Nephron (organoid): ENCODE data around the gene RHOBTB1.
"Not testable (repeated sequence)": the region's sequence is repeated elsewhere in the genome, so short reads cannot be mapped to it uniquely, and the experiment has no call there.

Experiments
- H3K27ac Mint-ChIP-seq, 3 experiments: 2 replicates each; pipeline ENCODE4 v1.8.0; 2020; ENCODE audit warnings: mixed read lengths in 3 of 3, mild to moderate bottlenecking in 2 of 3, moderate library complexity in 1 of 3
- H3K27me3 Mint-ChIP-seq: 2 replicates; pipeline ENCODE4 v1.8.0; 2021; ENCODE audit warnings: low read depth, mild to moderate bottlenecking, moderate library complexity, mixed read lengths
- H3K36me3 Mint-ChIP-seq: 2 replicates; pipeline ENCODE4 v1.8.0; 2020; ENCODE audit warnings: low read depth, mixed read lengths
- H3K4me1 Mint-ChIP-seq: 2 replicates; pipeline ENCODE4 v1.8.0; 2020; ENCODE audit warnings: mixed read lengths
- H3K4me3 Mint-ChIP-seq, 3 experiments: 2 replicates each; pipeline ENCODE4 v1.8.0; 2020; ENCODE audit warnings: mild to moderate bottlenecking in 3 of 3, mixed read lengths in 3 of 3, moderate library complexity in 2 of 3
- H3K9me3 Mint-ChIP-seq: 2 replicates; pipeline ENCODE4 v1.8.0; 2020; ENCODE audit warnings: mixed read lengths
- TF ChIP-seq, protein P1 (sequence below), 3 experiments: fragments of 200-600 bp; sonication (generic); IDR thresholded peaks; one replicate each; pipeline ENCODE4 v1.5.0; 2021; ENCODE audit warnings: antibody characterized with exemption in 3 of 3; ENCODE audit not compliant: unreplicated experiment in 3 of 3

The RHOBTB1 gene

DNA sequence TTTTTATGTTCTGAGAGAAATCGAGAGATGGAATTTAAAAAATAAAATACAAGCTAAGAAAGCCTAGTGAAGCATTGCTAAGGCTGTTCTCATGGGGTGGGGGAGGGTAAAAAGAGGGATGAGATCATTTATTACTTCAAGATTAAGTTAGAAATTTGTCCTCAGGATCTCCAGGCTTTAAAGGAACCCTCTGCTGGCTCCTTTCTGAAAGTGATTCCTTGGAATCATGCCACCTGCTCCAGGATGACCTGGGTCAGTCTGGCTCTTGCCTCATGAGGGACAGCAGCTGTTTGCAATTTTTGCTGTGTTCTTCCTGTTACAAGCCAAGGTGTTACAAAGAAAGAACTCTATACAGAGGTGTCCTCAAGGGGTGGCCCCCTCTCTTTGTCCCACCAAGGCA is 95.9 kb downstream of the RHOBTB1 start:
- TF ChIP-seq, protein P1, sequence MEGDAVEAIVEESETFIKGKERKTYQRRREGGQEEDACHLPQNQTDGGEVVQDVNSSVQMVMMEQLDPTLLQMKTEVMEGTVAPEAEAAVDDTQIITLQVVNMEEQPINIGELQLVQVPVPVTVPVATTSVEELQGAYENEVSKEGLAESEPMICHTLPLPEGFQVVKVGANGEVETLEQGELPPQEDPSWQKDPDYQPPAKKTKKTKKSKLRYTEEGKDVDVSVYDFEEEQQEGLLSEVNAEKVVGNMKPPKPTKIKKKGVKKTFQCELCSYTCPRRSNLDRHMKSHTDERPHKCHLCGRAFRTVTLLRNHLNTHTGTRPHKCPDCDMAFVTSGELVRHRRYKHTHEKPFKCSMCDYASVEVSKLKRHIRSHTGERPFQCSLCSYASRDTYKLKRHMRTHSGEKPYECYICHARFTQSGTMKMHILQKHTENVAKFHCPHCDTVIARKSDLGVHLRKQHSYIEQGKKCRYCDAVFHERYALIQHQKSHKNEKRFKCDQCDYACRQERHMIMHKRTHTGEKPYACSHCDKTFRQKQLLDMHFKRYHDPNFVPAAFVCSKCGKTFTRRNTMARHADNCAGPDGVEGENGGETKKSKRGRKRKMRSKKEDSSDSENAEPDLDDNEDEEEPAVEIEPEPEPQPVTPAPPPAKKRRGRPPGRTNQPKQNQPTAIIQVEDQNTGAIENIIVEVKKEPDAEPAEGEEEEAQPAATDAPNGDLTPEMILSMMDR (IDR thresholded peaks at IDR 0.05; ENCODE audit: unreplicated experiment in 3 of 3): peak in 1 of 3 experiments; percentile 14
- Mint-ChIP-seq H3K4me3 (peak overlapping the region in 1 of 3 experiments; percentile 19), H3K27ac (peak overlapping the region; percentile 65 to 90 (median 86)), H3K36me3 (no peaks in the 10 kb centered on the region), H3K9me3 (peaks cover 6% of the 10 kb centered on the region), H3K27me3 (no peaks in the 10 kb centered on the region), H3K4me1 (peaks cover 16% of the 10 kb centered on the region)

DNA sequence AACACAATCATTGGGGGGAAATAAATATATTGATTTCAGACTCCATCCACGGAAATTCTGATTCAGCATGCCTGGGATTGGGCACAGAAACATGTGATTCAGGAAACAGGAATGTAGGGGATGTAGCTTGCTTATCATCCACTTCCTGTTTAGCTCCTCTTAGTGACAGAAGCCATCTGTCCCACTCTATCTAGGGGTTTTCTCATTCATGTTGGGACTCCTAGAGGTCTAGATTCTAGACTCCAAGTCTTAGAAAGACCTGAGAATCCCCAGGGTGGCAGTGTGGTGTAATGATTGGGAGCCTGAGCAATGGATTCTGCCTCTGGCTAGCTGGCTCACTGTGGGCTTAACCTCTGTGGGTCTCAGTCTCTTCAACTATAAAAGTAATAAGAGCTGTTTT is 97.8 kb downstream of the RHOBTB1 start:
- peaks cover 16% of the 10 kb centered on the region for H3K4me1 Mint-ChIP-seq
- H3K9me3 Mint-ChIP-seq: peaks cover 6% of the 10 kb centered on the region
- H3K4me3 Mint-ChIP-seq: no peak overlapping the region
- TF ChIP-seq, protein P1 (IDR thresholded peaks at IDR 0.05; ENCODE audit: unreplicated experiment in 3 of 3): no peak
- no peaks in the 10 kb centered on the region for H3K27me3 Mint-ChIP-seq
- H3K36me3 Mint-ChIP-seq: no peaks in the 10 kb centered on the region
- no peak overlapping the region for H3K27ac Mint-ChIP-seq

- Mint-ChIP-seq H3K4me1 (peaks cover 16% of the 10 kb centered on the region), H3K27ac (no peak overlapping the region), H3K4me3 (no peak overlapping the region), H3K9me3 (peaks cover 3% of the 10 kb centered on the region), H3K36me3 (no peaks in the 10 kb centered on the region), H3K27me3 (no peaks in the 10 kb centered on the region)
- TF ChIP-seq, protein P1 (IDR thresholded peaks at IDR 0.05; ENCODE audit: unreplicated experiment in 3 of 3): no peak
These were observed 98.9 kb downstream of the RHOBTB1 start for GRCh38 chr10:60845038-60845437.

DNA sequence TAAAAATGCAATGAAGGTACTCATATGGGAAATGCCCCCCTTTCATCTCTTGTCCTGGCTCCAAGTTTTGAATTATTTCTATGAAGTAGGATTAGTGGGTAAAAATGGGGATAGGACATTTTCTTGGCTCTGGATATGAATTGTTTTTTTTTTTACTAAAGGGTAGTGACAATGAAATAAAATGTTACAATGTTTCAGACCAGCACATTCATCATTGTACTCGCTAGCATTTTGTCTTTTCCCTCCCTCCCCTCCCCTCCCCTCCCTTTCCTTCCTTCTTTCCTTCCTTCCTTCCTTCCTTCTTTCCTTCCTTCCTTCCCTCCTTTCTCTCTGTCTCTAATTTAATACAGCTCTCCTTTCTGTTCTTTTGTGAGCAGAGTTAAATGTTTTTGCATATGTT is 101.3 kb downstream of the RHOBTB1 start:
- no peak overlapping the region for H3K27ac Mint-ChIP-seq

GRCh38 chr10:60841227-60841626 is 102.8 kb downstream of the RHOBTB1 start:
- not testable (repeated sequence) for H3K36me3 Mint-ChIP-seq, H3K4me1 Mint-ChIP-seq, H3K9me3 Mint-ChIP-seq, H3K27me3 Mint-ChIP-seq, H3K4me3 Mint-ChIP-seq, H3K27ac Mint-ChIP-seq

More for the DNA sequence above, 101.3 kb downstream of the RHOBTB1 start:
- TF ChIP-seq, protein P1 (IDR thresholded peaks at IDR 0.05; ENCODE audit: unreplicated experiment in 3 of 3): no peak
- peaks cover 3% of the 10 kb centered on the region for H3K9me3 Mint-ChIP-seq
- H3K4me1 Mint-ChIP-seq: peaks cover 6% of the 10 kb centered on the region
- H3K27me3 Mint-ChIP-seq: no peaks in the 10 kb centered on the region
- H3K4me3 Mint-ChIP-seq: no peak overlapping the region
- H3K36me3 Mint-ChIP-seq: no peaks in the 10 kb centered on the region

DNA sequence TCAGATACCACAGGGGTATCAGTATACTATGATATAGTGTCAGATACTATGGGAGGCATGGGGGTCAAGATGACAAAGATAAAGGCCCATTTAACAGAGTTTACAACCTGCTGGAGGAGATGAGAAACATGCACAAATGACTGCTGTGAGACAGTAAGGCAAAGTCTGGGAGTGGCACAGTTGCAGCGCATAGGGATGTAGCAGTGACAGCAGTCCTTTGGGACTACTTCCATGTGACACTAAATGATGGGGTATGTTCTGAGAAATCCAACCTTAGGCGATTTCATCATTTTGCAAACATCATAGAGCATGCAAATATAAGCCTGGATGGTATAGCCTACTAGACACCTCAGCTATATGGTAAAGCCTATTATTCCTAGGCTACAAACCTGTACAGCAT is 108.9 kb downstream of the RHOBTB1 start:
- no peak overlapping the region for H3K27ac Mint-ChIP-seq
- no peaks in the 10 kb centered on the region for H3K36me3 Mint-ChIP-seq
- peaks cover 6% of the 10 kb centered on the region for H3K4me1 Mint-ChIP-seq
- no peak overlapping the region for H3K4me3 Mint-ChIP-seq
- TF ChIP-seq, protein P1 (IDR thresholded peaks at IDR 0.05; ENCODE audit: unreplicated experiment in 3 of 3): no peak
- no peaks in the 10 kb centered on the region for H3K27me3 Mint-ChIP-seq
- no peaks in the 10 kb centered on the region for H3K9me3 Mint-ChIP-seq
